Endothelial cell of umbilical vein (primary cell): ENCODE results near the gene TUSC2. TPM values are rescaled to one million over a fixed set of nuclear protein-coding genes. Genes with fewer than 3 reads are reported as not detected.

Source experiments
- BruUV-seq: library from RNA; stranded (reverse); fragments of 400-500 nt; replicated peaks from 2 replicates; lab custom pipeline; 2021; lab: Mats Ljungman, UMichigan
- CTCF ChIA-PET: fragments of 300-600, 350-600 bp; sonication (Branson Sonifier 250); formaldehyde crosslinking; loops from one replicate; lab custom pipeline; 2021; ENCODE audit warnings: antibody characterized with exemption, inconsistent platforms; lab: Charles Lee
- POLR2A ChIA-PET: fragments of 300-600, 350-600 bp; sonication (Branson Sonifier 250); formaldehyde crosslinking; loops from one replicate; lab custom pipeline; 2021; ENCODE audit warnings: antibody characterized with exemption, inconsistent platforms; lab: Charles Lee
- DNase-seq: peaks from one replicate; pipeline ENCODE4 v3.0.0-alpha.2; 2011; ENCODE audit warnings: low read depth, low spot score
- FAIRE-seq: peaks from 2 replicates; lab custom pipeline; 2011; peaks lifted over from hg19 to GRCh38; lab: Jason Lieb, UNC
- H2AFZ ChIP-seq: 2 replicates; pipeline ENCODE4 v1.6.0; 2012; ENCODE audit warnings: low read depth, low read length, control low read depth, inconsistent platforms
- H3K27ac ChIP-seq: 2 replicates; pipeline ENCODE4 v1.5.1; 2011; ENCODE audit warnings: low read depth, mild to moderate bottlenecking, control low read depth, low read length, moderate library complexity; ENCODE audit not compliant: insufficient read depth
- H3K27me3 ChIP-seq, 2 experiments: 2 replicates each; pipeline versions ENCODE4 v1.6.0 to v1.6.1; 2011; ENCODE audit warnings: low read length in 2 of 2, mixed read lengths in 1 of 2; ENCODE audit not compliant: control insufficient read depth in 2 of 2, insufficient read depth in 2 of 2
- H3K36me3 ChIP-seq, 2 experiments: 2 replicates in 1 of 2; 3 replicates in 1 of 2; pipeline ENCODE4 v1.5.1; 2011; ENCODE audit warnings: low read length in 2 of 2, mild to moderate bottlenecking in 1 of 2, moderate library complexity in 1 of 2; ENCODE audit not compliant: control insufficient read depth in 2 of 2, insufficient read depth in 2 of 2; ENCODE audit errors: extremely low read depth in 1 of 2
- H3K4me1 ChIP-seq: 3 replicates; pipeline ENCODE4 v1.5.1; 2011; ENCODE audit warnings: mild to moderate bottlenecking, low read length; ENCODE audit not compliant: control insufficient read depth, insufficient read depth; ENCODE audit errors: extremely low read depth
- H3K4me2 ChIP-seq: 2 replicates; pipeline ENCODE4 v1.6.1; 2011; ENCODE audit warnings: low read length, control low read depth, mixed read lengths; ENCODE audit not compliant: insufficient read depth
- H3K4me3 ChIP-seq, 3 experiments: fragments of 200-600 bp in 1 of 3; sonication (generic), shearing (Covaris generic) in 1 of 3; replicated peaks in 1 of 3; 2 replicates each; pipeline ENCODE4 v1.5.1; 2011 to 2016; ENCODE audit warnings: control low read depth in 3 of 3, low read length in 3 of 3, mild to moderate bottlenecking in 2 of 3, inconsistent platforms in 1 of 3, low read depth in 1 of 3, moderate library complexity in 1 of 3; ENCODE audit not compliant: insufficient read depth in 1 of 3
- H3K79me2 ChIP-seq: 2 replicates; pipeline ENCODE4 v1.6.0; 2012; ENCODE audit warnings: low read length, inconsistent platforms; ENCODE audit not compliant: control insufficient read depth, insufficient read depth
- H3K9ac ChIP-seq: replicated peaks from 2 replicates; pipeline ENCODE3; 2011; ENCODE audit warnings: low read length, control low read depth; ENCODE audit not compliant: insufficient read depth; ENCODE audit errors: extremely low read depth
- H3K9me1 ChIP-seq: replicated peaks from 3 replicates; pipeline ENCODE4 v1.6.0; 2011; ENCODE audit warnings: mild to moderate bottlenecking, low read length; ENCODE audit not compliant: control insufficient read depth, insufficient read depth; ENCODE audit errors: extremely low read depth
- H3K9me3 ChIP-seq: replicated peaks from 2 replicates; pipeline ENCODE4 v1.5.1; 2012; ENCODE audit warnings: low read length, inconsistent platforms; ENCODE audit not compliant: control insufficient read depth, insufficient read depth
- H4K20me1 ChIP-seq: replicated peaks from 2 replicates; pipeline ENCODE3; 2011; ENCODE audit warnings: mild to moderate bottlenecking, low read length; ENCODE audit not compliant: control insufficient read depth, insufficient read depth; ENCODE audit errors: extremely low read depth
- EZH2 ChIP-seq: IDR thresholded peaks from 2 replicates; pipeline ENCODE4 v1.6.1; 2012; ENCODE audit warnings: borderline replicate concordance, low read depth, mild to moderate bottlenecking, moderate library complexity, low read length, inconsistent platforms; ENCODE audit not compliant: severe bottlenecking
- FOS ChIP-seq: IDR thresholded peaks from 2 replicates; pipeline ENCODE4 v1.6.1; 2011; ENCODE audit warnings: mild to moderate bottlenecking, low read length, moderate library complexity, borderline replicate concordance; ENCODE audit not compliant: insufficient read depth
- GATA2 ChIP-seq: IDR thresholded peaks from 2 replicates; pipeline ENCODE4 v1.7.0; 2011; ENCODE audit warnings: low read depth, mild to moderate bottlenecking, moderate library complexity, mixed read lengths, low read length; ENCODE audit not compliant: insufficient read length, insufficient read depth
- JUN ChIP-seq: IDR thresholded peaks from 2 replicates; pipeline ENCODE4 v1.6.1; 2011; ENCODE audit warnings: borderline replicate concordance, low read depth; ENCODE audit not compliant: insufficient read length, insufficient read depth
- MYC ChIP-seq: IDR thresholded peaks from one replicate; pipeline ENCODE4 v1.6.1; 2011; ENCODE audit warnings: mild to moderate bottlenecking, low read depth, low read length
- POLR2A ChIP-seq: IDR thresholded peaks from 2 replicates; pipeline ENCODE4 v1.6.1; 2012; ENCODE audit warnings: low read depth, mild to moderate bottlenecking, control low read depth, low read length
- POLR2AphosphoS5 ChIP-seq: IDR thresholded peaks from 2 replicates; pipeline ENCODE4 v1.6.1; 2012; ENCODE audit warnings: low read depth, mild to moderate bottlenecking, control low read depth, low read length, moderate library complexity; ENCODE audit not compliant: insufficient read depth
- dilution Hi-C: fragments of 300-500 bp; cut with MboI; formaldehyde crosslinking; loops from one replicate; pipeline ENCODE4 v1.15.0; 2019; ENCODE audit warnings: low sequenced_read_pairs; ENCODE audit not compliant: extremely low pct_ligation_motif_present
- intact Hi-C: fragments of 100-400 bp; cut with micrococcal nuclease; formaldehyde crosslinking; loops from one replicate; pipeline ENCODE4 v1.10.0; 2022
- polyA plus RNA-seq, 4 experiments: library from polyadenylated mRNA; depleted of rRNA in 3 of 4; stranded (reverse) in 3 of 4; unstranded in 1 of 4; fragments of >200 nt; gene quantifications; 2 replicates each; pipeline versions ENCODE4 v1.2.1 to v1.2.3, GENCODE V29; 2011 to 2012; ENCODE audit warnings: missing spikeins in 1 of 4
- total RNA-seq: library from RNA; stranded (reverse); gene quantifications from 2 replicates; pipeline ENCODE4 v1.2.3, GENCODE V29; 2021
- TF ChIP-seq, protein P1 (sequence below), 2 donors: IDR thresholded peaks; 1 replicate in 1 of 2; 2 replicates in 1 of 2; pipeline ENCODE4 v1.5.1; 2011; ENCODE audit warnings: low read length in 2 of 2, mild to moderate bottlenecking in 2 of 2, moderate library complexity in 2 of 2, control low read depth in 1 of 2, inconsistent platforms in 1 of 2, low read depth in 1 of 2; ENCODE audit not compliant: insufficient read depth in 1 of 2; ENCODE audit errors: extremely low read depth in 1 of 2
- TF ChIP-seq, protein P2 (sequence below): IDR thresholded peaks from 2 replicates; pipeline ENCODE4 v1.6.1; 2011; ENCODE audit not compliant: insufficient read depth, insufficient read length

TUSC2 gene
- total and polyA plus RNA-seq, 2 donors (not counting 3 experiments of a cell fraction or from before 2014, with no cell fraction given), result 30.0 to 89.0 TPM

DNA sequence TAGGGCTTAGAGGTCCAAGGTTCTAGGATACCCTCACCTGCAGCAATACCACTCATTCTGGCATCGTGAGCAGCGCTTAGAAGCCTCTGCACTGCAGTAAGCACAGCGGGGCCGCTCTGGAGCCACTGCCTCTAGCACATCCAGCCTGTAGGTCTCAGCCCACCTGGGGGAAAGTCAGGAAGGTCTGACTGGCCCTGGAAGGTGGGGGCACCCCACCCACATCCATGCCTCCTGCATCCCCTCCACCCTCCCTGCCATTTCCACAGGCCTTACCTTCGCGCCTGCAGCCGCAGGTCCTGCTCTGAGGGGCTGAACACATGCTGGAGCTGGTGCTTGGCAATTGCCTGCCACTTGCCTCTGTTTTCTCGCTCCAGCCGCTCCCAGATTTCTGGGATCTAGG lies 13.5 kb upstream of the TUSC2 start:
- intact Hi-C loops (no loop called here), dilution Hi-C loops (no loop called here)
- H4K20me1 ChIP-seq, result no peaks in the 10 kb centered on the region
- no peak overlapping the region for H3K27ac ChIP-seq
- no peaks in the 10 kb centered on the region for H3K36me3 ChIP-seq
- H3K9ac ChIP-seq, result no peak overlapping the region
- FAIRE-seq (no peak), DNase-seq (no peak)
- no peaks in the 10 kb centered on the region for H3K27me3 ChIP-seq
- no peaks in the 10 kb centered on the region for H3K9me1 ChIP-seq
- H3K9me3 ChIP-seq, result no peaks in the 10 kb centered on the region
- no peak overlapping the region for H3K4me2 ChIP-seq
- peaks cover 19% of the 10 kb centered on the region for H3K4me1 ChIP-seq
- ChIA-PET CTCF (interaction anchor here (1.1 to 2.4 kb wide), 3 partner anchors 18 to 201 kb away, joined by 3 to 6 read pairs (median 5); partner anchors contain the start of gene HYAL2), POLR2A (no interaction called here)
- no peak overlapping the region for H2AFZ ChIP-seq
- TF ChIP-seq JUN (no peak), EZH2 (no peak), GATA2 (no peak), POLR2A (no peak), FOS (no peak), MYC (no peak), POLR2AphosphoS5 (no peak)
- TF ChIP-seq, protein P1, sequence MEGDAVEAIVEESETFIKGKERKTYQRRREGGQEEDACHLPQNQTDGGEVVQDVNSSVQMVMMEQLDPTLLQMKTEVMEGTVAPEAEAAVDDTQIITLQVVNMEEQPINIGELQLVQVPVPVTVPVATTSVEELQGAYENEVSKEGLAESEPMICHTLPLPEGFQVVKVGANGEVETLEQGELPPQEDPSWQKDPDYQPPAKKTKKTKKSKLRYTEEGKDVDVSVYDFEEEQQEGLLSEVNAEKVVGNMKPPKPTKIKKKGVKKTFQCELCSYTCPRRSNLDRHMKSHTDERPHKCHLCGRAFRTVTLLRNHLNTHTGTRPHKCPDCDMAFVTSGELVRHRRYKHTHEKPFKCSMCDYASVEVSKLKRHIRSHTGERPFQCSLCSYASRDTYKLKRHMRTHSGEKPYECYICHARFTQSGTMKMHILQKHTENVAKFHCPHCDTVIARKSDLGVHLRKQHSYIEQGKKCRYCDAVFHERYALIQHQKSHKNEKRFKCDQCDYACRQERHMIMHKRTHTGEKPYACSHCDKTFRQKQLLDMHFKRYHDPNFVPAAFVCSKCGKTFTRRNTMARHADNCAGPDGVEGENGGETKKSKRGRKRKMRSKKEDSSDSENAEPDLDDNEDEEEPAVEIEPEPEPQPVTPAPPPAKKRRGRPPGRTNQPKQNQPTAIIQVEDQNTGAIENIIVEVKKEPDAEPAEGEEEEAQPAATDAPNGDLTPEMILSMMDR (IDR thresholded peaks at IDR 0.05; ENCODE audit: extremely low read depth in 1 of 2, insufficient read depth in 1 of 2, low read depth in 1 of 2, low read length in 2 of 2), result no peak
- TF ChIP-seq, protein P2, sequence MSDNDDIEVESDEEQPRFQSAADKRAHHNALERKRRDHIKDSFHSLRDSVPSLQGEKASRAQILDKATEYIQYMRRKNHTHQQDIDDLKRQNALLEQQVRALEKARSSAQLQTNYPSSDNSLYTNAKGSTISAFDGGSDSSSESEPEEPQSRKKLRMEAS, result no peak
- BruUV-seq, result no TSS peak
- H3K4me3 ChIP-seq, result no peak overlapping the region
- H3K79me2 ChIP-seq, result peaks cover 6% of the 10 kb centered on the region
